ENCODE measurements around the gene FAM107B.
"Not testable (repeated sequence)": the region's sequence is repeated elsewhere in the genome, so short reads cannot be mapped to it uniquely, and the experiment has no call there.

Gene FAM107B

GRCh38 chr10:14659626-14660196, 115.0 kb downstream of the FAM107B start:
- peak; percentile 66 for DNase-seq

GRCh38 chr10:14659137-14659536, 115.6 kb downstream of the FAM107B start:
- DNase-seq, result peak; percentile 18

DNA sequence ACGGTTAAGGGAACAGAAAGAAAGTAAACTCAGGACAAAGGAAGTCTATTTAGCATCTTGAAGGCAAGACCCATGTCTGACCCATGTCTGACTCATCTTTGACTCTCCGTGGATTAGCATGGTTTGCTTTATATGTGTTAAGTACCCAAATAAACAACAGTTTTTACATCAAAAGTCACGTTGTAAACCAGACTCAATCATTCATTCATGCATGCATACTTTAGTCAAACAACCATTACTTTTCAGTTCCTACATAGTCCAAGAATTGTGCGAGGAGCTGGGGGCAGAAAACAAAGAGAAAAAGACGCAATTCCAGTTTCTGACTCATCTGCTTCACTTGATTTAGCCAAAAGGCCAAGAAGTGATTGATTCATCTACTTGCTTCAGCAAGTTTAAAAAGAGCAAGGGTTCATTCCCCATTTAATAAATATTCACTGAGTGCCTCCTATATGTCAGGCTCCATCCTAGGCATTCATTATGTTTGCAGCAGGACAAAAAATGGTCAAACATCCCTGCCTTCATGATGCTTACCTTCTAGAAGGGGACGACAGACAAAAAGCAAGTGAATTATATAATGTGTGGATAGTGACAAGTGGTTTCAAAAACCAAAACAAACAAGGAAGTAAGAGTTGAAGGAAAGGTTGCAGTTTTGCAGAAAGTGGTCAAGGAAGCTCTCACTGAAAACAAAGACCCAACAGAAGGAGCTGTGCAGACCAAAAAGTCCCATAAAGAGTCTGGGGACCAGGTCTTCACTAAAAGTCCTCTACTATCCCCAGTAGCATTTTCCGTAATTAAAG, 116.2 kb downstream of the FAM107B start:
- DNase-seq, result peak; percentile 18

DNA sequence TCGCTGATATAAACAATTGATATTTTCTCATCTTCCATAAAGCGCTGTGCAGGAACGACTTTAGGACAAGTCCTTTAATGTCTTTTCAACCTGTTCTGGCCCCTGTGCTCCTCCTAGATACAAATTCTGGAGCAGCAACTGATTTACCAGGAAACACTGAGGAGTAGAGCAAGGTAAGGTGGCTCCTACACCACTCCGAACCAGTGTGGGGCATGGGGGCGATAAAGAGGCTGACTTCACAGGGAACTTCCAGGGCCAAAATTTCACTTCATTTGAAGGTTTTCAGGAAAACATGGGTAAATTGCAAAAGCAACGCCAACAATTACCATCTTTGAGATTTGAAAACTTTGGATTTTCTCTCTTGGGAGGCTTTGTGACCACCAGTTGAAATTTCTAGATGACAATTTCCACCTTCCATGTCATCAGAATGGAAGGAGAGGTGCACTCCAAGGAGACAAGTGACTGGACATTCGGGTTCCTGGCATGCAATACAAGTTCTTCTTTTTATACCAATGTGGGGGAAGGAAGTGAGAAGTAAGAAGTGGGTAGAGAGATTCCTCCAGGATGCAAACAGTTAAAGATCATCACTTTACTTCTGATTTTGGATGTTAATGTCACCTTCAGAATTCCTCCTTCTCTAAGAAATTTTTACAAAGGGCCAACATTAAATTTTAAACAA, 118.5 kb downstream of the FAM107B start:
- DNase-seq, result no peak

GRCh38 chr10:14654821-14655382, 119.8 kb downstream of the FAM107B start:
- no peak for DNase-seq

DNA sequence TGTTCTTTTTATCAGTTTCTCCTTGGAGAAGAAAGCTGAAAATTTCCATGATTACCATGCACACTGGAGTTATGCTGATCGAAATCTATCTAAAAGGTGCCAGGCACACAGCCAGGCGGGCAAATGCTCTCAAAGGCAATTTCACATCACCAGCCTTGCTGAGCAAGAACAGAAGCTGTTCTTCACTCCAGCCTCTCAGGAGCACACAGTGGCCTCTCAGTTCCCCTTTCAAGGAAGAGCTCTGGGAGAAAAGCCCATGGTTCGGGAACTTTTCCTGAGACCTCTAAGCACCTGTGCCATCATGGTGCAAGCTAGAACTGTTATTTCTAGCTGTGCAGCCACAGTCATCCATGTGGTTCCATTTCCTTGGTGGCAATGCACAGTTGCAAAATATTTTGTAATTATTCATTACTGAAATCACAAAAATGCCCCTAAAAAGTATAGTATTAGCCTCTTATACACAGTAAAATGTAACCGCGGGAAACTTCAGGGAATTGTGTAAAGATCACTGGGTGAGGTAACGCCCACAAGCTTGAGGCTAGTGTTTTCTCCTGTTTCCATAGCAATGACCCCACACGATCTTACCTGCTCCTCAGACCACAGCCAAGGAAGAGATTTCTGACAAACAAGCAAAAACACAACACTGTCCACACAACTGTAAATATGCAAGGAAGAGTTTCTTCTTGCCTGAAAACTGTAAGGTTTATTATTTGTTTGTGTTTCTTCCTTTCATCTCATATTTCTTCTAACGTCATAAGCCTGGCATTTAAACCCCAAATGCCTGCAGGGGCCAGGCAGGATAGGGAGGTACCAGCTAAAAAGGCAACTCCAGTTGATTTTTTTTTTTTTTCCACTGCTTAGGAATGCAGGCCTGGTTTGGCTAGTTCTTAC, 121.2 kb downstream of the FAM107B start:
- peak; percentile 19 for DNase-seq

GRCh38 chr10:14652816-14653215, 121.9 kb downstream of the FAM107B start:
- no peak for DNase-seq

DNA sequence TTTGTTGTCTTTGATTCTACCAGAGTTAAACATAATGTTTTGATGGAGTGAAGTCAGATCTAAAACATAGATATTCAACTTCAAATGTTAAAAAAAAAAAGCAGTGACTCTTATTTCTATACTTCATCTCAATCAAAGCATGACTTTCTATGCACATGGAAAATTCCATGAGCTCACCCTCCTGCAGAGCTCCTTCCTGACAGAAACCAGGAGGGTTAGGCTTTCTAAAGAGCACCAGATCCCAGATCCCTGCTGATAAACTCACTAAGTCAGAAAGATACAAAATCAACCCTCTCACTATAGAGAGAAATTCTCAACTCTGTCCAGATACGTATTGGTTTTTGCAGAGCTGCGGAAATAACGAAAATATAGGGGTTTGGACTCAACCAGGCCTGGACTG, 122.6 kb downstream of the FAM107B start:
- DNase-seq, result no peak

DNA sequence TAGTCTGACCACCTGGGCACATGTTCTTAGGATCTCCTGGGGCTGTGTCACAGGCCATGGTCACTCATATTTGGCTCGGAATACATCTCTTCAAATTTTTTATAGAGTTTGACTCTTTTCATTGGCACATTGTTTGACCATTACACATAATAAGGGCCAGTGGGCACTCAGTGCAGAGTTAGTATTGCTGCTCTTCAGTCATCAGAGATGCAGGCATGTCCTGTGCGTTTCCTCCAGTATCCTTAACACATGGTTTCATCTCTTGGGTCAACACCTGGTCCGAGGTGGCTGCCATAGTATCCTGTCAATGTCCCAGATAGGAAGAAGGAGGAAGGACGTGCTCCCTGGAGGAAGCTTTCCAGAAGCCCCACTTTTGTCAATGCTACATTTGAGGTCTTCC, 125.0 kb downstream of the FAM107B start:
- DNase-seq, result no peak

DNA sequence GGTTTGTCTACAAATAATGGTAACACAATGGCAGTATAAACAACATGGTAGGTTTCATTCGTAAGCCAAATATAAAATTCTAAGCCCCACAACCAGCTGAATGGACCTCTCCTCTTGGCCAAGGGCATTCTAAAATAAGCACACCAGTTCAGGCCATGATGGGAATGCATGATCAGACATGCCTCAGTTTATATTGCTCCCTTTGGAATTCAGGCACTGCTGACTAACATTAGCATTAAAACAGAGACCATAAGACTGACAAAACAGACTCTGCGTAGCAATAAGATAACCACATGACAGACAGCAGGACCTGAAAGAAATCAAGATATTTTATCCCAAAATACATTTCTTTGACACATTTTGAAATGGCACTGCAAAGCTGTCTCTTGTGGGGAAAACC, 125.8 kb downstream of the FAM107B start:
- no peak for DNase-seq

GRCh38 chr10:14648005-14648765, 126.5 kb downstream of the FAM107B start:
- DNase-seq, result peak; percentile 72

DNA sequence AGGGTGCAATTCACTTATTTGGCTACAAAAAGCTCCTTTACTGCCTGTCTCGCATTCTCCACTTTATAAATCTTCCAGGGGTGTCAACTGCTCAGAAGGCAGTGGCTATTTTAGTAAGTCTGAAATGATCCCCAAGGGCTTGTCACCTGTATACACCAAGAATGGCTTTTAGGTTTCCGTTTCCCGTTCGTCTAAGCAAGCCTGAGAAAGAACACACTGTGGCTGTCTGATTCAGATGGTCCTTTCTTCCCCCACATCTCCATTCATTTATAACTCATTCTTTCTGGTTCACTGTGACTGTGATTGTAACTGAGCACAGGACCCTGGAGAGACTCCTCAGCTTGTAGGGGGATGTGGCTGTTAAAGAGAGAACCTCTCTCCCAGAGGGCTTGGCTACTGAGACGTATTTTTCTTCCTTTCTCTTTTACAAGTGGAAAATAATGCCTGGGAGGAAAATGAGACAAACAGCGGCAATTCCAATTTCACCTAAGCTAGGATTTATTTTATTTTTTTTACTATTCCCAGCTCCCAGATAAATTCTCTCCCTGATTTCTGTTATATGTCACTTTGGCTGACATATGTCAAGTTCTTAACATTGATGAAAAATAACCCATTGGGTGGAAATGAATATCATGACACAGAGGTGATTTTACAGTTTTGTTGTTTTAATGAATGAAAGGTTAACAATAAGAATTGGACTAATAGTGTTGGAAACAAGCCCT, 129.3 kb downstream of the FAM107B start:
- no peak for DNase-seq

DNA sequence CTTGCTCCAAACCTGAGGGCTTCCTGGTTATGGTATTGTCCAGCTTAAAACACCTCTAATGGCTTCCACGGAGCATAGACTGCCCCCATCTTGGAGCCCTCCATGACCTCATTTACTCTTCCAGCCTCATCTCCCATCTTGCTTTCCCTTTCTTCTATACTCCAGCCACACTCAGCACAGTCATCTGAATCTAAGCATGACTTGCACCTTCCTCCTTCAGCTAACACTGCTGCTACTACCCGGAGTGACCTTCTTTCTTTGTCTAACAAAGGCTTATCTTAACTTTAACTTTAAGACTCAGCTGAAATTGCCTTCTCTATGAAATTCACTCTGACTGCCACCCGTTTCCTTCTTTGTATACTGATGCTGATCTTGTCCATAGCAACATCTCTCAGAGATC, 135.1 kb downstream of the FAM107B start:
- no peak for DNase-seq

DNA sequence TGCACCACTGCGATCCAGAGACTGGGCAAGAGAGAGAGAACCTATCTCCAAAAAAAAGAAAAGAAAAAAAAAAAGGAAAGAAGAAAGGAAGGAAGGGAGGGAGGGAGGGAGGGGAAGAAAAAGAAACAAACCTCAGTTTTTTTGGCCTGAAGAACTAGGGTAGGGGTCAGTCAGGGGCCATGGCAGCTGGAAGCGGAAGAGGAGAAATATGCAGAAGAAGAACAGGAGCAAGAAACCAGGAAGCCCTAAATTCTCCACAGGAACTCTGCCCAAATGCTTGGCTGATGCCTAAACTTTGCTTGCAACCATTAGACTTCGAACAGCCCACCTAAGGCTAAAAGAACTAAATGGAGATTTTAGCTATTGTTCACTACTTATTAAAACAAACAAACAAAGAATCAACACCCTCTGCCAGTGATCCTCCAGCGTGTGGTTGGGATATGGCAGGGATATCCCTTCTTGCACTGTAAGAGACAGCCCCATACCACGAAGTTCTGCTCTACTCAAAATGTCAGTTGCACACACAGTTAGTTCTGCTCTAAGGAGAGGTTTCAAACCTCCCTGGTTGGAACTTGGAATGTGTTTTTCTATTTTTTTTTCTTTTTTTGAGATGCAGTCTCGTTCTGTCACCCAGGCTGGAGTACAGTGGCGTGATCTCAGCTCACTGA, 139.5 kb downstream of the FAM107B start:
- DNase-seq, result no peak

DNA sequence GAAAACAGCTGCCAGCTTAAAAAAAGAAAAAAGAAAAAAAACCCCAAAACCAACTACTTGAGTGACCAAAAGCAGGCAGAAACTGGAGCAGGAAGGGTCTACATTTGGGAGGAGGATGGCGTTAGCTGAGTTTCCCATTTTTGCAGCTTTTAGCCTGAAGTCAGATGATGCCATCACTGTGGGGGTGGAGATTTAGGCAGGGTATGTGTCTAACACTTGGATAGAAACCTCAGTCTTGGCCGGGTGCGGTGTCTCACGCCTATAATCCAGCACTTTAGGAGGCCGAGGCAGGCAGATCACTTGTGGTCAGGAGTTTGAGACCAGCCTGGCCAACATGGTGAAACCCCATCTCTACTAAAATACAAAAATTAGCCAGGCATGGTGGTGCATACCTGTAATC, 140.1 kb downstream of the FAM107B start:
- not testable (repeated sequence) for DNase-seq

DNA sequence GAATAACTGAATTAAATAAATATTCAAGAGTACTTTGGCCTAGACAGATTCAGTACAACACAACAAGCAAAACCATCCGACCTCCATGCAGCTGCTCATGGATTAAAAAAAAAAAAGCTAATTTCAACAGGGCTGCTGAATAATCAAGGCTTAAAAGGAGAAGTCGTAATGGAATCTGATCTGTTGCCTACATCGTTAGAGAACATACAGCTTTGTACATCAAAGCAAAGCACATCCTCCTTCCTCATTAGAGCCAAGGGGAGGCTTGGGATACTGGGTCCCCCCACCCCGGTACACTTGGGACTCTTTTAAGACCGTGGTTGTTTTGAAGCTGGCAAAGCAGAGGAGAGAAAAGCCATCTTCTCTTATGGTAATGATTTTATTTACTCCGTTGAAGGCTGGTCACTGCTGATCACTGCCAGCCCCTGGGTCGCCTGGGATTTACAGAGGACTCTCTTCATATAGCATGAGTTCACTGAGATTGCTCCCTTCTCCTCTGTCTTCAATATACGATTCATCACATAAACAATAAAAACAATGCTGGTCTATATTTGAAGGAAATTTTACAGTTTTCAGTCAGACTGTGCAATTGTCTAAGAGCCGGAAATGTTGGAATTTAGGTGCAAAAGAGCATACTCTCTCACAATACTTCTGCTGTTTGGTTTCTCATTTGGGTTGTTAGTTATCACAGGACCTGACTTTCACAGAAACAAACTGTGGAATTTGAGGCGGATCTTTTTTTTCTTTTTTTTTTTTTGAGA, 148.8 kb downstream of the FAM107B start:
- DNase-seq, result no peak

DNA sequence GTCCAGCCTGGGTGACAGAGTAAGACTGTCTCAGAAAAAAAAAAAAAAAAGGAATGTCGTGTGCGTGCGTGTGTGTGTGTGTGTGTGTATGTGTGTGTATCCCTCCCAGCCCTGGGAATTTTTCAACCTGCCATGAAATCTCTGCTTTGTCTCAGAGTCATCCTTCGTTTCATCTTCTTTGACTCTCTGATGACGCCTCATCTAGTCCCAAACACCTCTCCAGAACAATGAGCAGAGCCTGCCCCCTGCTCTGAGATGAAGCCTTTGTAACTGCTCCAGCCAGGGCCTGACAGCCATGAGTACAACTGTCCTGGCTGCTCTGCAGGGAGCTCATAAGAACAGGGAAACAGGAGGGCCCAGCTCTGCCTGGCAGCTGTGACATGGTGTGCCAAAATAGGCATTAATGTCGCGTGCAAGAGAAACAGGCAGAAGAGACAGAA, 149.5 kb downstream of the FAM107B start:
- no peak for DNase-seq

- no peak for DNase-seq
These were observed 150.1 kb downstream of the FAM107B start for GRCh38 chr10:14624600-14624999.

DNA sequence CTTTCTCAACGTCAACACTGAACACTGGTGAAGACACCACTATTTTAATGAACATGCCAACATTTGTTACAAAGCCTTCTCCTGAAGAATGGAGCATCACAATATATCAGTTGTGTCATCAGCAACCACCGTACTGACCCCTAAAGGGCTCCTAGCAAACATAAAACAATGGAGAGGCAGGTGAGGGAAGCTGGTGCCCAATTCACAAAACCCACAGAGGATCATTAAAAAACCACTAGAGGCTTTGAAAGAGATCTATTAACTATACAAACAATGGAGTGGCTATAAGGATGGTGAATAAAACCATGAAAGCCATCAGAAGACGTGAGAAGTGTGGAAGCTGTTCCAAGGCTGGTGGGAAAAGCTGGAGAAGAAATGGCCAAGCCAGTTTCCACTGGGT, 150.8 kb downstream of the FAM107B start:
- no peak for DNase-seq

DNA sequence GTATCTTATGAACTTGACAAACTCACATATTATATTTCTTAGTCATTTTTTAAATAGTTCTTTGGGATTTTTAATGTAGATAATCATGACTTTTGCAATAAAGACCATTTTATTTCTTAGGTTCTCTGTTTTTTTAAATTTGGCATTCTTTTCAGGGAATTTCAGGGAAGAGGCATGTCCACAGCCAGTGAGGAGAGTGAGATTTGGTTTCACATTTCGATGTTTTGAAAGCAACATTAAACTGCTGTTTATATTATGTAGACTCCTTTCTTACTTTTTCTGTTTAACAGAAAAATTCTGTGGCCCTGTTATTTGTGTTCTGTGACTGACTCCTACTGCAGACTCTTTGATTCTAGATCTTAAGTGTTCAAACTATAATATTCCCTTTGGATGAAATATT, 153.7 kb downstream of the FAM107B start:
- DNase-seq, result no peak

Measured in CD4-positive, alpha-beta T cell treated with Interleukin-6 for 4 hours (primary cell).